HEK293T (cell line): ENCODE measurements around the gene CEBPE.

Experiments used
- ARNT ChIP-seq: fragments of 450-650 bp; IDR thresholded peaks from 2 replicates; pipeline ENCODE4 v1.6.1; 2017; ENCODE audit warnings: mild to moderate bottlenecking
- BHLHE40 ChIP-seq: fragments of 450-650 bp; IDR thresholded peaks from 2 replicates; pipeline ENCODE4 v1.6.1; 2016; ENCODE audit warnings: mild to moderate bottlenecking, moderate library complexity, borderline replicate concordance
- ELF4 ChIP-seq: fragments of 450-650 bp; IDR thresholded peaks from 2 replicates; pipeline ENCODE4 v1.6.1; 2017; ENCODE audit warnings: antibody characterized with exemption
- FOXA1 ChIP-seq: fragments of 450-650 bp; IDR thresholded peaks from 2 replicates; pipeline ENCODE4 v1.6.1; 2016; ENCODE audit warnings: mild to moderate bottlenecking
- FOXK2 ChIP-seq: fragments of 450-650 bp; IDR thresholded peaks from 2 replicates; pipeline ENCODE4 v1.6.1; 2016; ENCODE audit warnings: mild to moderate bottlenecking
- FOXM1 ChIP-seq: fragments of 450-650 bp; IDR thresholded peaks from 2 replicates; pipeline ENCODE4 v1.6.1; 2017; ENCODE audit warnings: mild to moderate bottlenecking, borderline replicate concordance
- HDGF ChIP-seq: fragments of 450-650 bp; IDR thresholded peaks from 2 replicates; pipeline ENCODE4 v1.6.1; 2017; ENCODE audit warnings: antibody characterized with exemption, borderline replicate concordance
- LEF1 ChIP-seq: fragments of 450-650 bp; IDR thresholded peaks from 2 replicates; pipeline ENCODE4 v1.6.1; 2017; ENCODE audit warnings: mild to moderate bottlenecking, borderline replicate concordance
- NFRKB ChIP-seq: fragments of 450-650 bp; IDR thresholded peaks from 2 replicates; pipeline ENCODE4 v1.6.1; 2016; ENCODE audit warnings: mild to moderate bottlenecking, moderate library complexity
- SP1 ChIP-seq: fragments of 450-650 bp; IDR thresholded peaks from 2 replicates; pipeline ENCODE4 v1.6.1; 2017
- SUZ12 ChIP-seq: fragments of 450-650 bp; IDR thresholded peaks from 2 replicates; pipeline ENCODE4 v1.6.1; 2016; ENCODE audit warnings: mild to moderate bottlenecking
- TF ChIP-seq, protein P1 (sequence below): fragments of 450-650 bp; IDR thresholded peaks from 2 replicates; pipeline ENCODE4 v1.6.1; 2016

DNA sequence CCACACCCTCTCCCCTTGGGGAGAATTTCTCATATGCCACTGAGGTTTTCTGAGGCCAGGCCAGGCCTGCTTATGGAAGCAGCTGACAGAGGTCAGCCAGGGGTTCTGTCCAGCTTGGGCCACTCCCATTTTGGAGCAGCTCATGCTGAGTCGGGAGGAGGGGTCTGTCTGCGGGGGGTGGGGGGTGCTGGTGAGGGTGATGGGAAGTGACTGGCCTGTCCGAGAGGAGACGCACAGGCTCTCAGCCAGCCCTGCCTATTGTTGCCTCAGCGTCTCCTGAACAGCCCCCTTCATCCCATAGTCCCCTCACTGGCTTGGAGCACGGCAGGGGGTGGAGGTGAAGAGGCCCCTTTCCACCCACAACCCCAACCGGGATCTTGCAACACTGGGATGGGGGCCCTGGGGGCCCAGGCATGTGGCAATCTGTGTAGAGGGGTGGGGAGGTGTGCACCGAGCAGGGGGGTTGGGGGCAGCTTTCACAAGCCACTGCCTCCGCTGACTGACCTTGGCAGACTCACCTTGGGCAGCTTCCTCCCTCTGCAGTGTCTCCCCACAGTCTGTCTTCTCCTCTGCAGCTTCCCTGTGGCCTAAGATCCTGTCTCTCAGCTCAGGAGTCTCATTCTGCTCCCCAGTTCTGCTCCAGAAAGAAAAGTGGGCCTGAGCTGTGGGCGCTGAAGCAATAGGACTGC is 5.5 kb downstream of the CEBPE start:
- TF ChIP-seq FOXA1 (no peak), ELF4 (no peak), FOXM1 (no peak), ARNT (no peak), HDGF (no peak), BHLHE40 (no peak), SUZ12 (no peak), FOXK2 (no peak), SP1 (no peak), LEF1 (no peak), NFRKB (no peak)
- TF ChIP-seq, protein P1, sequence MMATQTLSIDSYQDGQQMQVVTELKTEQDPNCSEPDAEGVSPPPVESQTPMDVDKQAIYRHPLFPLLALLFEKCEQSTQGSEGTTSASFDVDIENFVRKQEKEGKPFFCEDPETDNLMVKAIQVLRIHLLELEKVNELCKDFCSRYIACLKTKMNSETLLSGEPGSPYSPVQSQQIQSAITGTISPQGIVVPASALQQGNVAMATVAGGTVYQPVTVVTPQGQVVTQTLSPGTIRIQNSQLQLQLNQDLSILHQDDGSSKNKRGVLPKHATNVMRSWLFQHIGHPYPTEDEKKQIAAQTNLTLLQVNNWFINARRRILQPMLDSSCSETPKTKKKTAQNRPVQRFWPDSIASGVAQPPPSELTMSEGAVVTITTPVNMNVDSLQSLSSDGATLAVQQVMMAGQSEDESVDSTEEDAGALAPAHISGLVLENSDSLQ = no peak
